Right renal cortex interstitium (tissue), 3 donors: ENCODE results near the gene GABPB1. TPM values are rescaled to one million over a fixed set of nuclear protein-coding genes. Genes with fewer than 3 reads are reported as not detected.
"Not testable (repeated sequence)": the region's sequence is repeated elsewhere in the genome, so short reads cannot be mapped to it uniquely, and the experiment has no call there.

Source experiments
- DNase-seq, 3 donors: peaks; one replicate each; pipeline ENCODE4 v3.0.0-alpha.2; 2013; ENCODE audit warnings: low read depth in 3 of 3, low spot score in 2 of 3
- polyA plus RNA-seq, 3 donors: library from polyadenylated mRNA; unstranded; fragments of 120-200 nt; gene quantifications; one replicate each; pipeline ENCODE4 v1.2.1, GENCODE V29; 2013; ENCODE audit not compliant: insufficient read length in 3 of 3

GABPB1 gene
- 10 to 100 TPM; 31.5 to 34.9 (median 33.7) TPM for polyA plus RNA-seq

DNA sequence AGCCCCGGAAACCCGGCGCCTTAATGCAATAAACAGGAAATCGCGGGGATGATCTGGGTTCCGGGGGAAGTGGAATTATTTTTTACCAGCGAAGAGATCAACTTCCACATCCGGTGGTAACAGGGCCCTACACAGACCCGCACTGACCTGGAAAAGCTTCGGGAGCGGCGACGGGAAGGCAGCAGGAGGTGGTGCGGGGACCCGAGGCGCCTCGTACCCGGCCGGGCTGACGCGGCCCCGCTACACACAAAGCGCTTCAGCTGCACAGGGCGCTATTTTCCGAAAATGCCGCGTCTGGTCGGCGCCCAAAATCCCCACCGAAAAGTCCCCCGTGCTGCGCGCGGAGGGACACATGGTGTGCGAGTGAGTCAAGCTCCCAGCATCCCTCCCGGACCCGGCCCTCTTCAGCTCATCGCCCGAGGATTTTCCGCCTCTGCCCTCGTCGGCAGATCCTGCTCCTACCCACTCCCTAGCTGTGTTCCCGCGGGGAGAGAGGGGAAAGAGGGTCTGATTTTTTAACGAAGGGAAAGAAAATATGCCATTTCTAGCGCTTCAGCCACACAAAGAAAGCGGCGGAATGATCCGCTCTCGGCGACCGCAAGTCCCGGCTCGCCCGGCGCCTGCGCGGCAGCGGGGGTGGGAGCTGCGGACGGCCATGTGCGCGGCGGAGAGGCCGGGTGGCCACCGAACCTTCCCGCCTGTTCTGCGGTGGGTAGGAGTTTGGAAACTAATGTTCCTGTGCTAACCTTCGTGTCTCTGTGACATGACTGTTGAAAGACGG, at the start of gene GABPB1:
GABPB1 (minus strand) TSS at position 361 of the 781 bp plus-strand sequence. CDS start 45,400 bp downstream, outside the sequence.
- peak; percentile 92 to 96 (median 95) for DNase-seq

DNA sequence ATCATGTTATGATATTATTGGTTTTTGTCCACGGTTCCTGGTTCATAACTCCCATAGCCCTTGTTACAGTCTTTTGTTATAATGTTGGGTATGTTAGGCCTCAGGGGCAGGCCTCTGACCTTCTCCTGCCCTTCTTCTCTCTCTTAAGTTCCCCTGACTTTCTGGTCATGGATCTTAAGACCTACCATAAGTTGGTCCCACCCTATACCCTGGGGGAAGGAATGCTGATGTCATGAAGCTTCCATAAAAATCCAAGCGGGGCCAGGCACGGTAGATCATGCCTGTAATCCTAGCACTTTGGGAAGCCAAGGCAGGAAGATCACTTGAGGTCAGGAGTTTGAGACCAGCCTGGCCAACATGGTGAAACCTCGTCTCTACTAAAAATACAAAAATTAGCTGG, 36.6 kb upstream of the GABPB1 start:
- not testable (repeated sequence) for DNase-seq

DNA sequence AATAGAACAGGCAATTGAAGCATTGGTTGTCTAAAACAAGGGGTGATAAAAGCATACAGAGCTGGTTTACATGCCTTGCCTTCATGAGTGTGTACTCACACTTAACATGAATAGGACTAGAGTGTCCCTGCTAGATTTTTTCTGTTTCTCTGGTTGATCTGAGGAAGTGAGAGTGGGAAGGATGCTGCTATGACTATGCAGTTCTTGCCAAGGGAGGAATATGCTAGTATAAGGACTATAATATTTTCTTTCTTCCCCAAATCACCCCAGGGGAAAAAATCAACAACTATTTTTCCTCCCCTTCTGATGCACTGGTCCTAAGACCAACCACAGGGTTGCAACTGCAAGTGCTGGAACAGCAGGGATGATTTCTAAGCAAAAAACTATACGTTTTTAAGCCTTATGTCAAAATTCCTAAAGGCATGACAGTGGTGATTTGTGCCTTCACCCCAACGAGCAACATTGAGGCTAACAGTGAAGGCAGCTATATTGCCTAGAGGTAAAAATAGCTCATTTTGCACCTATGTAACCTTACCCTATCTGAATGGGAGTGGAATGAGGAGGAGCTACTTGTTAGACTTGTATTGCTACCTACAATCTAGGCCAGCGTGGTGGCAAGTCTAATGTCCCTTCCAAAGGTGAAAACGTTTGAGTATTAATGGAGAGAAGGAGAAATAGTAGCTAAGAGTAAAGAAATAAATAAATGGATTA, 35.7 kb upstream of the GABPB1 start:
- no peak for DNase-seq

DNA sequence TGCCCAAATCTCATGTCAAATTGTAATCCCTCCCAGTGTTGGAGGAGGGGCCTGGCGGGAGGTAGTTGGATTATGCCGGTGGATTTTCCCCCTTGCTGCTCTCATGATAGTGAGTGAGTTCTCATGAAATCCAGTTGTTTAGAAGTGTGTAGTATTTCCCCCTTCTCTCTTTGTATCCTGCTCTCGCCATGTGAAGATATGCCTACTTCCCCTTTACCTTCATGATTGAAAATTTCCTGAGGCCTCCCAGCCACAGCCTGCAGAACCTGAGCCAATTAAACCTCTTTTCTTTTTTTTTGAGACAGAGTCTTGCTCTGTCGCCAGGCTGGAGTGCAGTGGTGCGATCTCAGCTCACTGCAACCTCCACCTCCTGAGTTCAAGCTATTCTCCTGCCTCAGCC, 27.4 kb upstream of the GABPB1 start:
- not testable (repeated sequence) for DNase-seq

DNA sequence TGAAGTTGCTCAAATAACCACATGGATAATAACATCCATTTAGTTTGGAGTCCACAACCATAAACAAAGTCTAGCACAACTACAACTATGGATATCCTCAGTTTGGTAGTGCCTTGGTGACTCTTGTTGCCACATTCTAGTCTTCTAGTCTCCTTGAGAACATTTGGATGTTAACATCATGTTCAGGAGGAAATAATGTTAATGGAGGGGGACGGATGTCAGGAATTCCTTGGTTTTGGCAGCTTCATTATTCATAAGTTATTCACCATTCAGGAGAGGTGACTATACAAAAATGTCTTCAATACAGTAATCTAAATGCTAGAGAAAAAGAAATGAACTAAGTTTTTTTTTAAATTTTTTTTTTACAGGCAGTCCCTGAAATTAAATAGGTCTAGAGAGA, 26.4 kb upstream of the GABPB1 start:
- DNase-seq: no peak

DNA sequence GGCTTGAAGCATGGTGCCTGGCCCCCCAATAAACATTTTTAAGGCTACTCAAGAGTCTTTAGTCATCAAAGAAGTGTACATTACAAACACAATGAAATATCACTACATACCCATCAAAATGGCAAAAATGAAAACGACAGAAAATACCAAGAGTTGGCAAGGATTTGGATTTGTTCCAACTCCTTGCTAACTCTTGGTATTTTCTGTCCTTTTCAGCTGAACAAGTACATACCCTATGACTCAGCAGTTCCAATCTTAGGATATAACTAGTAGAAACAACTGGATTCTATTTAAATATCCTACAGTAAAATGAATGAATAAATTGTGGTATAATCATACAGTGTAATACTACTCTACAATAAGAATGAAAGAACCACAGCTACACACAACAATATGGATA, 25.1 kb upstream of the GABPB1 start:
- no peak for DNase-seq

DNA sequence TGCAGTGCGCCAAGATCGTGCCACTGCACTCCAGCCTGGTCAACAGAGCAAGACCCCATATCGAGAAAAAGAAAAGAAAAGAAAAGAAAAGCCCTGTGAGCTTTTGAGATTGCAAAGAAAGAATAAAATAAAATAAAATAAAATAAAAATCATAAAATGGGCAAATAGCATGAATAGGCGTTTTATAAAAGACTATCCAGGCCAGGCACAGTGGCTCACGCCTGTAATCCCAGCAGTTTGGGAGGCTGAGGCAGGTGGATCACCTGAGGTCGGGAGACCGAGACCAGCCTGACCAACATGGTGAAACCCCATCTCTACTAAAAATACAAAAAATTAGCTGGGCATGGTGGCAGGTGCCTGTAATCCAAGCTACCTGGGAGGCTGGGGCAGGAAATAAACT, 24.4 kb upstream of the GABPB1 start:
- not testable (repeated sequence) for DNase-seq

DNA sequence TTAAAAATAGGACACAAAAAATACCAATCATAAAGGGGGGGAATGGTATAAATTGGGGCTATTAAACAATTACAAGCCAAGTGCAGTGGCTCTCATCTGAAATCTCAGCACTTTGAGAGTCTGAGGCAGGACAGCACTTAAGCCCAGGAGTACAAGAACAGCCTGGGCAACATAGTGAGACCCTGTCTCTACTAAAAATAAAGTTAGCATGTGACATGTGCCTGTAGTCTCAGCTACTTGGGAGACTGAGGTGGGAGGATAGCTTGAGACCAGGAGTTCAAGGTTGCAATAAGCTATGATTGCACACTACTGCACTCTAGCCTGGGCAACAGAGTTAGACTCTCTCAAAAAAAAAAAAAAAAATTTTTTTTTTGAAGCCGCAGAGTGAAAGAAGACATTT, 23.8 kb upstream of the GABPB1 start:
- DNase-seq: no peak

DNA sequence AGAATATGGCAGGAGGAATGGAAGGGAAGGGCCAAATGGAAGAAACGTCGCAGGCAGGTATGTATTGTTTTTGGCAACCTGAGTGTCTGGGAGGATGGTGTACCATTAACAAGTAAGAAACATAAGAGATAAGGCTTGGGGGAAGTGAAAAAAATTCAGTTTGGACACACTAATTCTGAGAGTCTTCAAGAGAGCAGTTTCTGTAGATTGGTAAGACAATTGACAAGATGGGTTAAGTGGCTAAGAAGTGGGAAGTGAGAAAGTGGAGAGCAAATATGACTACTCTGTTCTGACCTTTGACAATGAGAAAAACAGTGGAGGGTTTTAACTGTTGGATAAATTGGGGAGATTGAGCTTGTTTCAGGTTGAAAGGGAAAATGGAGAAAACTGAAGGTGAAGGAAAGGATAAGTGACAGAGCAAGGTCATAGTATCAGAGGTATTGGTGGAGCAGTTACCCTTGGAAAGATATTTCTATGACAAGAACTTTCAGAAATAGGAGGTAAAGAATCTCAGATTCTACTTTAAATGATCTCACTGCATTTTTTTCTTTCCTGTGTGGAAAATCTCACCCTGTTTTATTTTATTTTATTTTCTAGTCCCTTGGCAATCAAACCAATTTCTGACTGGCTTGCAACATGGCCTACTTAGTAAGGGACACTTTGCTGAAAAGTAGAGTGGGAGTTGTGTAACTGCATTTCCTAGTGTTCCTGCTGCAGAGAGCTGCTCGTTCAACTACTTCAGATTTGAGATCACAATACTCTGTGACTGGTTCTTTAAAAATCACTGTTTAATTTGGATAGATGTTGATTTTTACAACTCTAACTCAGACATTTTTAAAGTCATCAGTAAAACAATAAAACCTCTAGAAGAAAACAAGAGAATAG, 23.1 kb upstream of the GABPB1 start:
- no peak for DNase-seq

DNA sequence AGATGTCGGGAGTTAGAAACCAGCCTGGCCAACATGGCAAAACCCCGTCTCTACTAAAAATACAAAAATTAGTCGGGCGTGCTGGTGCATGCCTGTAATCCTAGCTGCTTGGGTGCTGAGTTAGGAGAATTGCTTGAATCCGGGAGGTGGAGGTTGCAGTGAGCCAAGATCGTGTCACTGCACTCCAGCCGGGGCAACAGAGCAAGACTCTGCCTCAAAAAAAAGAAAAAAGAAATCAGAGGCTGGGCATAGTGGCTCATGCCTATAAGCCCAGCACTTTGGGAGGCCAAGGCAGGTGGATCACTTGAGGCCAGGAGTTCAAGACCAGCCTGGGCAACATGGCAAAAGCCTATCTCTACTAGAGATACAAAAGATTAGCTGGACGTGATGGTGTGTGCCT, 14.6 kb upstream of the GABPB1 start:
- not testable (repeated sequence) for DNase-seq

DNA sequence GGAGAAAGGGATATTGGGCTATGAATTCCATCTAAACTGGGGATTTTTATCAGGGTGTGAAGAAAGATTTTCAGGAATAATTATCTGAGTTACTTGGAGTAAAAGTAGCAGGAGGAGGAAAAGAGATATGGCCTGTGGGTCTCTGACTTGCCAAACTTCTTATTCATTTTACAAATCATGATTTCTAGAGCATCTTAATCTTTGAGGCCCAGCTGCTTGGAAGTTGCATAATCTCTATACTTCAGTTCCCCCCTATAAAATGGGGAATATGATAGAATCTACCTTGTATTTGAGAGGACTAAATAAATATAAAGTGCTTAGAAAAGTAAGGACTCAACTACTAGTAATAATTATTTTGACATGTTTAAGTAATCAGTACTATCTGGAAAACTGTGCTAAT, 11.0 kb upstream of the GABPB1 start:
- DNase-seq: no peak

DNA sequence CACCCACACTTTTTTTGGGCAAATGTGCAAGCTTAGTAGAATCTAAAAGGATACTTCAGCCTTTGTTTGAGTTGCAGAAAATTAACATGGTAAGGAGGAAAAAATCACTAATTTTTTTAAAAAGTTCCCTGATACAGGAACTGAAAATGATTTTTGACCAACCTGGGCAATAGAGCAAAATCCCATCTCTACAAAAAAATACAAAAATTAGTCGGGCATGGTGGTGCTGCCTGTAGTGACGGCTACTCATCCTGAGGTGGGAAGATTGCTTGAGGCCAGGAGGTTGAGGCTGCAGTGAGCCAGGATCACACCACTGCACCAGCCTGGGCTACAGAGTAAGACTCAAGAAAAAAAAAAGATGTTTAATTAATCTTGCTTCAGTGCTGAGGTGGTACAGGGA, 10.6 kb upstream of the GABPB1 start:
- DNase-seq: no peak

DNA sequence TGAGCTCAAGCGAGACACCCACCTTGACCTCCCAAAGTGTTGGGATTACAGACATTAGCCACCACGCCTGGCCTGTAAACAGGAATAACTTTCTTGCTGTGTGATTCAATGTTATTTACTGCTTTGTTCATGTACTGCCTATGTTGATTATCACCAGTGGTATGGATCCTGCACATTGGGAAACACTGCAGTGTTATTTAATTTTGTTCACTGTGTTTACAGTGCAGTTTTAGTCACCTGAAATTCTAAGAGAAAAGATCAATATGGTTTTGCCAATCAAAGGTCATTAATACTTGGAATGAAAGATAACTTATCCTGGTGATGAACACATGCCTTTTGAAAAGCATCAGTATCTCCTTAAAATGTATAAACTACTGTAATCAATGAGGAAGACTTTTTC, 8.6 kb upstream of the GABPB1 start:
- DNase-seq: no peak

DNA sequence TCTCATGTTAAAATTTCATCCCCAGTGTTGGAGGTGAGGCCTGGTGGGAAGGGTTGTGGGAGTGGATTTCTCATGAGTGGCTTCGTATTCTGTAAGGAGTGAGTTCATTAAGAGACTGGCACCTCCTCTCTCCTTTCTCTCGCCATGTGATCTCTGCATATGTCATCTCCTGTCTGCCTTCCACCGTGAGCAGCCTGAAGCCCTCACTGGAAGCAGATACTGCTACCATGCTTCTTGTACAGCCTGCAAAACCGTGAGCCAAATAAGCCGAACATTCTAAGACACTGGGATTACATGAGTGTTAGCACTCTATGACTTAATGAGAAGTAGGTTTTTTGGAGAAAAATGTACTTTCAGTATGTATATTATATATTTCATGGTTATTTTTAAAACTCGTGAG, 6.8 kb upstream of the GABPB1 start:
- no peak for DNase-seq

DNA sequence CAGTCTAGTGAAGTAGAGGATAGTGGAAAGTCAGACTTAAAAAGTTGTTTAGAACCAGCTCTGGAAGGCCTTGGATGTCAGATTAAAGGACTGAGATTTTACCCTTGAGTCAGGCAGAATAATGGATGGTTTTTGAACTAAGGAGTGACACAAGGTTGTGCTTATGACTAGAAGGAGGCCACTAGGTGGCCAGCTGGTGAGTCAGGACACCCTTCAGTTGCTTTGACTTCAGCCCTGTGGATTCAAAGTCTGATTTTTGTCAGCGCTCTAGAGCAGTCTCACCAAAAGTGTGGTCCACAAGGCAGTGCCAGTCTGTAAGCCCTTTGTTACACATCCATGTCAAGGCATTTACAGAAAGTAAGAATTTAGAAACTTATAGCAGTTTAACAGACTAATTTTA, 3.8 kb upstream of the GABPB1 start:
- DNase-seq: no peak

DNA sequence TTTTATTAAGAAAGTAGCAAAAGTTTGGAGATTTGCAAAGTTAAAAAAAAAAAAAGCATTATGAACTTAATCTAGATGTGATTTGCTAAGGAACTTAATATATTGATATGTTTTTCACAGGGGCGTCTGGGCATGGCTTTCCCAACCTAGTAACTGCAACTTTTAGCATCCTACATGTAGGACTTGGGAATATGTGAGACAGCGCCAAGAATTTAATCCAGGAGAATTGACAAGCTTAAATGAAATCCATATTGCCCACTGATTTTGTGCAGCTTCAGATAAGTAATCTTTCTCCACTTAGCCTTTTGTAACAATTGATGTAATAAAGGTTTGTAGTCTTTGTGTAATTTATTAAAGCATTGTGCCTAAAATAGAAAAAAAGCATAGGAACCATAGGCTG, 982 bp upstream of the GABPB1 start:
- no peak for DNase-seq

DNA sequence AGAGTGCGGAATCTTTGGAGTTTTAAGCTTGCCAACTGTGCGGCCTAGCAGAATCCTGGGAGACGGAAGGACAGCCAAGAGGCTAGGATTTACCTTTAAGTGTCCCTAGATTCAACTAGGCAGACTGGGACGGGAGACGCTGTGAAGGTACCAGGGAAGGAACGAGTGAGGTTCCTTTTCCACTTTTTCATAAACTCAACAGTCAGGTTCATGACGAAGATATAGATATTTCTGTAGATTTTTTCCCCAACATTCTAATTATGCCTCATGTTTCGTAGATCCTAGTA, 564 bp upstream of the GABPB1 start:
- peak in 1 of 3 donors; percentile 76 for DNase-seq

DNA sequence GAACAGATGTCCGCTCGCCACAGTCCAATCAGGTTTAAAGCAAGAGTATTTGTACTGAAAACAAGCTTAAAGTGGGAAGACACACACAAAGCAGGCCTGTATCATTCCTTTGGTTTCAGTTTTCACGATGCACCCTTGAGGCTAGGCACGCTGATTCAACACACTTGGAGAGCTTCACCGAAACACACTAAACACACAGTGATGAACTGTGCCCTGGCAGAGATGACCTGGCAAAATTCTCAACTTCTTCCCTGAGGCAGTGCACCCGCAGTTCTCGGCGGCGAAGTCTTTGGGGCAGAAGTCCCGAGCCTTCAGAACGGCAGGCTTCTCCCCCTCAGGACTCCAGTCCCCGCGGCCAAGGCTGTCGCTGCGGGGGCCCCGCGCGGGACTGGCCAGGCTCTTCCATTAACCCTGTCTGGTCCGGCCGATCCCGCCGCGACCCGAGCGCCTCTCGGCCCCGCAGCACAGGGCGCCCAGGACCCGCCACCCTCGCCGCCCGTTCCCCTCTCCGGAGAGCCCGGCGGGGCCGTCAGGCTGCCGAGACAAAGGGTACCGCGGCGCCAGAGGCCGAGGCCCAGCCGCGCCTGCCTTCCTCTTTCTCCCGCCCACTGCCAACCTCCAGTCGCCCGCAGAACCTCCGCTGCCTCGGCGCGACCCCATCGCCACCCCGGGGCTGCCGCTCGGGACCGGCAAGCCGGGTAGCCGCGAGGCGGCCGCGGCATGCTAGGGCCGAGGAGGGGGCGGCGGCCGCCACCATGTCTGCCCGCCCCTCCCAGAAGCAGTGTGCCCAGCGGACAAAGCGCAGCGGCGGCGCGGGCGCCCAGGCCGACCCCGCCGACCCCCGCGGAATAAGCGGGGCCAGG, 792 bp downstream of the GABPB1 start:
- peak in 2 of 3 donors; percentile 67 to 76 for DNase-seq

DNA sequence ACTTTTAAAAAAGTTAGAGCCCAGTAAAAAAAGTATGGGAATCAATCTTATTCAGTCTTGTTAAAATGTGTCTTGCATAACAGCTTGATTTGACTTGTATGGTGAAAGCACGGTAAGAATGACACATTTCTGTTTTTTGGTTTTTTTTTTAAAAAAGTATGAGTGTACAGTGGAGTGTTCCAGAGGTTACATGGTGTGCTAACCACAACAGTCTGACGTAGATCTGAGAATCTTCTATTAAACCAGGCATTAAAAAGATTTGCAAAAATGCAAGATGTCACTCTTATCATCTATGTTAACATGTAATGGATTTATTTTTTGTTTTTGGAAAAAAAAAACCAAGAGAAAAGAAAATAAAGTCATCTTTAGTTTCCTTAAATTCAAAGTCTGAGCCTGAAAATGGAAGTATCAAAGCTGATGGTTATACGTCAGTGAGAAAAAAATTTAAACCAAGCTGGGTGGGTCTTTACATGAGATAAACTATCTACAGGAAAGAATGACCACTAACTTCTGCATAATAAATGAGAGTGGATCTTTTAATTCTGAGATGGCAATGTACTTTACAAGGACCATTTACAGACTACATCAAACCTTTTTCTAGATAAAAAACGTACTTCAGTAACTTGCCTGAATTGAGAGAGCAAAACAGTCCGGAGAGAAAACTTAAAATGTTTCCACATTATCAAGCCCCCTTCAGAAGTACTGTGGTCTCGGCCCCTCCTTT, 1.6 kb downstream of the GABPB1 start:
- DNase-seq: peak in 1 of 3 donors; percentile 13

DNA sequence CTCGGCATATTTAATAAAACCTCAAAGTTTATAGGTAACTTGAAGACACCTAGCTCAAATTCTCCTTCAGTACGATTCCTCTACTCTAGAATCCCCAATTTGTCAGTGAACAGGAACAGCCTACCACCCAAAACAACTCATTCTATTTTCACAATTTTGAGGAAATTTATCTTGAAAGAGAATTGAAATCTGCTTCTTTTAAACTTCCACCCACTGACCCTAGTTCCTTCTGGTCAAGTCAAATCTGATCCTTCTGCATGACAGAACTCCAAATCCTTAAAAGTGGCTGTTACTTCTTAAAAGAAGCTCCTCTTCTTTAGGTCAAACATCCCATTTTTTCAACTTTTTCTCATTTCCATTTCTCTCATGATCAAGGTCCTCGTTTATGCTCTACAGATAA, 4.4 kb downstream of the GABPB1 start:
- DNase-seq: no peak
